Spleen (tissue), 7 donors: Measurements from ENCODE around the gene KIFC1.
"Not testable (repeated sequence)": the region's sequence is repeated elsewhere in the genome, so short reads cannot be mapped to it uniquely, and the experiment has no call there.

ENCODE experiments used
- POLR2A ChIP-seq, 3 donors: fragments of 450-650 bp; IDR thresholded peaks; one replicate each; pipeline ENCODE4 v1.5.1; 2017; ENCODE audit warnings: antibody characterized with exemption in 3 of 3, mild to moderate bottlenecking in 1 of 3
- POLR2AphosphoS5 ChIP-seq, 3 donors: sonication (generic); formaldehyde crosslinking; IDR thresholded peaks; one replicate each; pipeline ENCODE4 v1.5.1; 2017; ENCODE audit warnings: antibody characterized with exemption in 3 of 3
- TF ChIP-seq, protein P1 (sequence below), 11 experiments: fragments of 200-600 bp in 7 of 11; fragments of 450-650 bp in 4 of 11; sonication (generic) in 4 of 11; IDR thresholded peaks in 8 of 11; conservative IDR thresholded peaks in 3 of 11; 1 replicate in 7 of 11; 2 replicates in 4 of 11; pipeline versions ENCODE4 v1.4.0 to v1.8.0; 2016 to 2021; ENCODE audit warnings: antibody characterized with exemption in 11 of 11, inconsistent platforms in 4 of 11, mild to moderate bottlenecking in 1 of 11
- donor health status: DM: no; HTN: no; CAD: no; lungs with moderate emphysema.
- donor health status: DM: no; HTN: no; CAD: no.
- donor health status: DM: no; HTN: no; CAD: no.

DNA sequence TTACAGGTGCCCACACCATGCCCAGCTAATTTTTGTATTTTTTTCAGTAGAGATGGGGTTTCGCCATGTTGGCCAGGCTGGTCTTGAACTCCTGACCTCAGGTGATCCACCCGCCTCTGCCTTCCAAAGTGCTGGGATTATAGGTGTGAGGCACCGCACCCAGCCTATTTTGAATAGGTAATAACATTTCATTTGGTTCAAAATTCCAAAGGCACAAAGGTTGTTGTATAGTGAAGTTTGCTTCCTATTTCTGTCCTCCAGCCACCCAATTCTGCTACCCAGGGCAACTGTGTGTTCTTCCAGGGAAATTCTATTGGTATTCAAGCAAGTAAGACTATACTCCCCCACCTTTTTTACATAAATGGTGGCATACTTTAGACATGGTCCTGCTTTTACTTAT is 7.0 kb downstream of the KIFC1 start:
- TF ChIP-seq, protein P1, sequence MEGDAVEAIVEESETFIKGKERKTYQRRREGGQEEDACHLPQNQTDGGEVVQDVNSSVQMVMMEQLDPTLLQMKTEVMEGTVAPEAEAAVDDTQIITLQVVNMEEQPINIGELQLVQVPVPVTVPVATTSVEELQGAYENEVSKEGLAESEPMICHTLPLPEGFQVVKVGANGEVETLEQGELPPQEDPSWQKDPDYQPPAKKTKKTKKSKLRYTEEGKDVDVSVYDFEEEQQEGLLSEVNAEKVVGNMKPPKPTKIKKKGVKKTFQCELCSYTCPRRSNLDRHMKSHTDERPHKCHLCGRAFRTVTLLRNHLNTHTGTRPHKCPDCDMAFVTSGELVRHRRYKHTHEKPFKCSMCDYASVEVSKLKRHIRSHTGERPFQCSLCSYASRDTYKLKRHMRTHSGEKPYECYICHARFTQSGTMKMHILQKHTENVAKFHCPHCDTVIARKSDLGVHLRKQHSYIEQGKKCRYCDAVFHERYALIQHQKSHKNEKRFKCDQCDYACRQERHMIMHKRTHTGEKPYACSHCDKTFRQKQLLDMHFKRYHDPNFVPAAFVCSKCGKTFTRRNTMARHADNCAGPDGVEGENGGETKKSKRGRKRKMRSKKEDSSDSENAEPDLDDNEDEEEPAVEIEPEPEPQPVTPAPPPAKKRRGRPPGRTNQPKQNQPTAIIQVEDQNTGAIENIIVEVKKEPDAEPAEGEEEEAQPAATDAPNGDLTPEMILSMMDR (IDR thresholded peaks at IDR 0.05 in 8 of 11, conservative IDR thresholded peaks at IDR 0.05 in 3 of 11) = not testable (repeated sequence)
- not testable (repeated sequence) for TF ChIP-seq POLR2AphosphoS5, POLR2A (IDR thresholded peaks at IDR 0.05)
